Non-pigmented ciliary epithelial cell (primary cell): ENCODE results near the gene ELL.

Experiments used
- DNase-seq: peaks from one replicate; pipeline ENCODE4 v3.0.0-alpha.2; 2010; ENCODE audit warnings: low read depth

ELL gene

GRCh38 chr19:18445262-18445948 lies 76.5 kb downstream of the ELL start:
- no peak for DNase-seq

GRCh38 chr19:18444513-18444912 lies 77.4 kb downstream of the ELL start:
- no peak for DNase-seq

GRCh38 chr19:18443831-18444230 lies 78.0 kb downstream of the ELL start:
- DNase-seq: no peak

- no peak for DNase-seq
These were observed 78.5 kb downstream of the ELL start for GRCh38 chr19:18443406-18443805.

GRCh38 chr19:18442941-18443340 lies 78.9 kb downstream of the ELL start:
- no peak for DNase-seq

GRCh38 chr19:18441804-18442788 lies 79.8 kb downstream of the ELL start:
- no peak for DNase-seq

- DNase-seq: no peak
These were observed 80.7 kb downstream of the ELL start for GRCh38 chr19:18440936-18441803.

GRCh38 chr19:18440415-18440877 lies 81.4 kb downstream of the ELL start:
- no peak for DNase-seq

GRCh38 chr19:18439910-18440237 lies 82.0 kb downstream of the ELL start:
- no peak for DNase-seq

- DNase-seq: no peak
These were observed 82.6 kb downstream of the ELL start for GRCh38 chr19:18439025-18439909.

- no peak for DNase-seq
These were observed 83.4 kb downstream of the ELL start for GRCh38 chr19:18438331-18439024.

GRCh38 chr19:18437491-18438330 lies 84.2 kb downstream of the ELL start, which contains the start of gene ISYNA1:
ISYNA1 (minus strand) TSS chr19:18438133; CDS start chr19:18437979, 154 bp downstream.
- DNase-seq: no peak

- DNase-seq: peak; percentile 51
These were observed 85.0 kb downstream of the ELL start for GRCh38 chr19:18436671-18437490.

GRCh38 chr19:18435842-18436670 lies 85.8 kb downstream of the ELL start:
- no peak for DNase-seq

GRCh38 chr19:18435178-18435841 lies 86.6 kb downstream of the ELL start:
- no peak for DNase-seq

GRCh38 chr19:18434411-18435175 lies 87.3 kb downstream of the ELL start:
- no peak for DNase-seq
